OCI-LY3 (cell line): ENCODE measurements around the gene PCLO.

ENCODE experiments used
- H2AFZ ChIP-seq: fragments of 200-600, 300-600 bp; shearing (Covaris generic); 2 replicates; pipeline ENCODE4 v1.6.0; 2014; ENCODE audit warnings: antibody characterized with exemption, low read depth, low read length
- H3K27ac ChIP-seq: fragments of 200-600, 300-600 bp; sonication (generic); 2 replicates; pipeline ENCODE4 v1.5.1; 2014; ENCODE audit warnings: mild to moderate bottlenecking, low read length, moderate library complexity, mixed read lengths
- H3K27me3 ChIP-seq: fragments of 200-600, 300-600 bp; sonication (generic); 2 replicates; pipeline ENCODE4 v1.6.1; 2014; ENCODE audit warnings: low read depth, low read length, mixed read lengths
- H3K36me3 ChIP-seq: fragments of 200-600, 300-600 bp; sonication (generic); replicated peaks from 2 replicates; pipeline ENCODE3; 2014; ENCODE audit warnings: low read depth, low read length, mixed read lengths
- H3K4me1 ChIP-seq: fragments of 300-600, 200-600 bp; sonication (generic); 2 replicates; pipeline ENCODE4 v1.6.1; 2014; ENCODE audit warnings: low read length, mixed read lengths
- H3K4me2 ChIP-seq: fragments of 200-600, 300-600 bp; sonication (generic); 2 replicates; pipeline ENCODE4 v1.6.1; 2014; ENCODE audit warnings: low read length, mixed read lengths
- H3K4me3 ChIP-seq: fragments of 300-600, 200-600 bp; sonication (generic); 2 replicates; pipeline ENCODE4 v1.5.1; 2014; ENCODE audit warnings: antibody characterized with exemption, mild to moderate bottlenecking, low read length, moderate library complexity
- H3K79me2 ChIP-seq: fragments of 300-600, 200-600 bp; shearing (Covaris generic); 2 replicates; pipeline ENCODE4 v1.6.1; 2014; ENCODE audit warnings: mild to moderate bottlenecking, low read length, mixed read lengths
- H3K9ac ChIP-seq: fragments of 300-600, 200-600 bp; shearing (Covaris generic); 2 replicates; pipeline ENCODE4 v1.6.0; 2014; ENCODE audit warnings: mild to moderate bottlenecking, low read length, moderate library complexity
- H3K9me3 ChIP-seq: fragments of 200-600, 300-600 bp; shearing (Covaris generic); 2 replicates; pipeline ENCODE4 v1.6.1; 2014; ENCODE audit warnings: low read length, mixed read lengths; ENCODE audit not compliant: insufficient read depth
- H4K20me1 ChIP-seq: fragments of 200-600, 300-600 bp; sonication (generic); 2 replicates; pipeline ENCODE4 v1.6.1; 2016; ENCODE audit warnings: low read length, mixed read lengths; ENCODE audit not compliant: insufficient read depth
- CTCF ChIP-seq: fragments of 200-600, 300-600 bp; sonication (generic); IDR thresholded peaks from 2 replicates; pipeline ENCODE4 v1.5.1; 2014; ENCODE audit warnings: antibody characterized with exemption, low read length, low read depth
- EZH2phosphoT487 ChIP-seq: fragments of 200-600 bp; shearing (Covaris generic); IDR thresholded peaks from 2 replicates; pipeline ENCODE4 v1.6.1; 2018; ENCODE audit warnings: antibody characterized with exemption, mixed run types, low read depth

The PCLO gene

GRCh38 chr7:82985144-82985802 lies 177.4 kb downstream of the PCLO start:
- H3K9me3 ChIP-seq = no peaks in the 10 kb centered on the region
- no peaks in the 10 kb centered on the region for H3K27me3 ChIP-seq
- no peak overlapping the region for H3K27ac ChIP-seq
- H3K36me3 ChIP-seq = no peaks in the 10 kb centered on the region
- no peak overlapping the region for H2AFZ ChIP-seq
- no peaks in the 10 kb centered on the region for H4K20me1 ChIP-seq
- H3K9ac ChIP-seq = no peak overlapping the region
- TF ChIP-seq CTCF (no peak), EZH2phosphoT487 (no peak)
- no peaks in the 10 kb centered on the region for H3K4me1 ChIP-seq
- H3K79me2 ChIP-seq = no peaks in the 10 kb centered on the region
- no peak overlapping the region for H3K4me3 ChIP-seq
- no peak overlapping the region for H3K4me2 ChIP-seq

- no peak for TF ChIP-seq EZH2phosphoT487
- Histone ChIP-seq H3K9ac (no peak overlapping the region), H4K20me1 (no peaks in the 10 kb centered on the region), H3K79me2 (no peaks in the 10 kb centered on the region), H3K27me3 (no peaks in the 10 kb centered on the region), H3K4me1 (no peaks in the 10 kb centered on the region), H3K4me2 (no peak overlapping the region), H3K36me3 (no peaks in the 10 kb centered on the region), H2AFZ (peak overlapping the region; percentile 24; the same call in 1 of the 2 replicates), H3K4me3 (no peak overlapping the region), H3K27ac (no peak overlapping the region), H3K9me3 (no peaks in the 10 kb centered on the region)
Observed at GRCh38 chr7:82980130-82980788, 182.4 kb downstream of the PCLO start.

- no peaks in the 10 kb centered on the region for H4K20me1 ChIP-seq
- H3K4me3 ChIP-seq = no peak overlapping the region
Observed at GRCh38 chr7:82975811-82976468, 186.7 kb downstream of the PCLO start.

GRCh38 chr7:82972135-82972534 lies 190.5 kb downstream of the PCLO start:
- no peak overlapping the region for H3K27ac ChIP-seq
- TF ChIP-seq CTCF (no peak), EZH2phosphoT487 (no peak)
- no peaks in the 10 kb centered on the region for H3K4me1 ChIP-seq
- H3K9me3 ChIP-seq = no peaks in the 10 kb centered on the region
- H3K27me3 ChIP-seq = no peaks in the 10 kb centered on the region
- H3K4me3 ChIP-seq = no peak overlapping the region
- H2AFZ ChIP-seq = no peak overlapping the region; the same call in 1 of the 2 replicates
- no peaks in the 10 kb centered on the region for H3K36me3 ChIP-seq
- no peak overlapping the region for H3K4me2 ChIP-seq
- H4K20me1 ChIP-seq = no peaks in the 10 kb centered on the region
- no peaks in the 10 kb centered on the region for H3K79me2 ChIP-seq
- H3K9ac ChIP-seq = no peak overlapping the region

More at GRCh38 chr7:82975811-82976468, 186.7 kb downstream of the PCLO start:
- Histone ChIP-seq H3K36me3 (no peaks in the 10 kb centered on the region), H3K79me2 (no peaks in the 10 kb centered on the region), H3K27ac (no peak overlapping the region), H3K9me3 (no peaks in the 10 kb centered on the region), H2AFZ (no peak overlapping the region), H3K9ac (no peak overlapping the region), H3K4me2 (no peak overlapping the region), H3K4me1 (no peaks in the 10 kb centered on the region), H3K27me3 (no peaks in the 10 kb centered on the region)
- TF ChIP-seq EZH2phosphoT487 (no peak), CTCF (no peak)
